Endodermal cell (in vitro differentiated cells): ENCODE data around the gene TGM3. TPM values are rescaled to one million over a fixed set of nuclear protein-coding genes. Genes with fewer than 3 reads are reported as not detected.

ENCODE experiments used
- DNase-seq: peaks from one replicate; pipeline ENCODE4 v3.0.0-alpha.2; 2017
- H3K27ac ChIP-seq: 2 replicates; pipeline ENCODE4 v1.5.1; 2013; ENCODE audit warnings: mild to moderate bottlenecking, low read depth, low read length, moderate library complexity
- H3K27me3 ChIP-seq: 2 replicates; pipeline ENCODE4 v1.6.1; 2013; ENCODE audit warnings: mild to moderate bottlenecking, low read length, moderate library complexity; ENCODE audit not compliant: insufficient read depth, control insufficient read depth, poor library complexity, severe bottlenecking
- H3K36me3 ChIP-seq: 2 replicates; pipeline ENCODE4 v1.7.0; 2013; ENCODE audit warnings: mild to moderate bottlenecking, low read length, moderate library complexity; ENCODE audit not compliant: control insufficient read depth, insufficient read depth
- H3K4me1 ChIP-seq: one replicate; pipeline ENCODE4 v1.7.0; 2013; ENCODE audit warnings: low read length; ENCODE audit not compliant: control insufficient read depth, insufficient read depth
- H3K4me3 ChIP-seq: 2 replicates; pipeline ENCODE4 v1.5.1; 2013; ENCODE audit warnings: mild to moderate bottlenecking, low read length, moderate library complexity
- H3K9ac ChIP-seq: 2 replicates; pipeline ENCODE4 v1.6.1; 2013; ENCODE audit warnings: mild to moderate bottlenecking, low read length, moderate library complexity; ENCODE audit not compliant: poor library complexity, severe bottlenecking; ENCODE audit errors: extremely low read depth
- H3K9me3 ChIP-seq: 2 replicates; pipeline ENCODE4 v1.6.1; 2013; ENCODE audit warnings: mild to moderate bottlenecking, low read length, moderate library complexity; ENCODE audit not compliant: control insufficient read depth
- H3K27ac Mint-ChIP-seq: 2 replicates; pipeline ENCODE4 v1.8.0; 2020; ENCODE audit warnings: mixed read lengths
- H3K27me3 Mint-ChIP-seq: 2 replicates; pipeline ENCODE4 v1.8.0; 2021; ENCODE audit warnings: mild to moderate bottlenecking, mixed read lengths; ENCODE audit not compliant: insufficient read depth
- H3K36me3 Mint-ChIP-seq: 2 replicates; pipeline ENCODE4 v1.8.0; 2020; ENCODE audit warnings: low read depth, mixed read lengths
- H3K4me1 Mint-ChIP-seq: 2 replicates; pipeline ENCODE4 v1.8.0; 2020; ENCODE audit warnings: mixed read lengths
- H3K4me3 Mint-ChIP-seq: 2 replicates; pipeline ENCODE4 v1.8.0; 2020; ENCODE audit warnings: mild to moderate bottlenecking, moderate library complexity, mixed read lengths
- H3K9me3 Mint-ChIP-seq: 2 replicates; pipeline ENCODE4 v1.8.0; 2020; ENCODE audit warnings: mild to moderate bottlenecking, mixed read lengths
- WGBS, 2 experiments: methylation state at CpG; one replicate each; pipeline versions ENCODE4 v1.1.5 to v1.1.7; 2013; ENCODE audit warnings: missing lambda C conversion rate in 2 of 2, mixed read lengths in 1 of 2; ENCODE audit not compliant: insufficient coverage in 1 of 2, insufficient read length in 1 of 2; 5-methylcytosine and 5-hydroxymethylcytosine counted together
- total RNA-seq, 2 donors: library from RNA; stranded (reverse); fragmentation: NEBNext Ultra II Directional in 1 of 2; extraction: Animal tissue kit (Norgen Biotek cat#: 25700) in 1 of 2; gene quantifications; 2 replicates in 1 of 2; 3 replicates in 1 of 2; pipeline ENCODE4 v1.2.1, GENCODE V29; 2021
- TF ChIP-seq, protein P1 (sequence below): fragments of 200-600 bp; sonication (generic); conservative IDR thresholded peaks from 2 replicates; pipeline ENCODE4 v1.5.0; 2021; ENCODE audit warnings: antibody characterized with exemption, mild to moderate bottlenecking

TGM3 gene
- total RNA-seq, 2 donors from 2014 or later: 0.29 to 0.38 TPM

DNA sequence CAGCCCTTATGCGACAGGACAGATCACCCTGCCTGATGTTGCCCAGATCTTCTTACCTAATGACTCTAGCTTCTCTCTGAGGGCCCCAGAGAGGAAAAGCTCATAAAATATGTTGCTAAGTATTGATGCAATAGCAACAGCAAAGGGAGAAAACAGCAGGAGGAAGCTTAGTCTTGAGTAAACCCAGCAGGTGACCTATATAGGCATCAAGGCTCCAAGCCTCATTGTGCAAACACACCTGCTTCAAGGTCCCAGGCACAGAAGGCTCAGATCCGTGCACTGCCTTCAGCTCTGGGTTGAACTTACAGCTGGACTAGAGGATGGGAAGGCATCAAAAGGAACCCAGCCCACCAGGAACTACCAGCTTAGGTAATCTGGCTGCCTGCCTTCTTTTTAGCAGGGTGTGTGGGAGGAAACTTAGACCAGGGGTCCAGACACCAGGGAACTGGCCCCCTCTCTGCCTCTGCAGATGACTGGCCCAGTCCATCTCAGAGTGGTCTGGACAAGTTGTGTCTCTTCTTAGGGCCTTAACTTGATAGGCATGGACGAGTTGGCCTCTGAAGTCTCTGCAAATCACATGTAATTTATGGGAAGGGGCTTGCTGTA lies 34.4 kb downstream of the TGM3 start:
- Histone ChIP-seq H3K27me3 (no peaks in the 10 kb centered on the region), H3K9me3 (no peaks in the 10 kb centered on the region), H3K36me3 (no peaks in the 10 kb centered on the region), H3K4me1 (peaks cover 10% of the 10 kb centered on the region), H3K4me3 (no peak overlapping the region), H3K9ac (no peak overlapping the region), H3K27ac (no peak overlapping the region)
- Mint-ChIP-seq H3K27me3 (peaks cover 3% of the 10 kb centered on the region), H3K27ac (no peak overlapping the region), H3K4me1 (peaks cover 13% of the 10 kb centered on the region), H3K9me3 (no peaks in the 10 kb centered on the region), H3K36me3 (no peaks in the 10 kb centered on the region), H3K4me3 (no peak overlapping the region)
- TF ChIP-seq, protein P1, sequence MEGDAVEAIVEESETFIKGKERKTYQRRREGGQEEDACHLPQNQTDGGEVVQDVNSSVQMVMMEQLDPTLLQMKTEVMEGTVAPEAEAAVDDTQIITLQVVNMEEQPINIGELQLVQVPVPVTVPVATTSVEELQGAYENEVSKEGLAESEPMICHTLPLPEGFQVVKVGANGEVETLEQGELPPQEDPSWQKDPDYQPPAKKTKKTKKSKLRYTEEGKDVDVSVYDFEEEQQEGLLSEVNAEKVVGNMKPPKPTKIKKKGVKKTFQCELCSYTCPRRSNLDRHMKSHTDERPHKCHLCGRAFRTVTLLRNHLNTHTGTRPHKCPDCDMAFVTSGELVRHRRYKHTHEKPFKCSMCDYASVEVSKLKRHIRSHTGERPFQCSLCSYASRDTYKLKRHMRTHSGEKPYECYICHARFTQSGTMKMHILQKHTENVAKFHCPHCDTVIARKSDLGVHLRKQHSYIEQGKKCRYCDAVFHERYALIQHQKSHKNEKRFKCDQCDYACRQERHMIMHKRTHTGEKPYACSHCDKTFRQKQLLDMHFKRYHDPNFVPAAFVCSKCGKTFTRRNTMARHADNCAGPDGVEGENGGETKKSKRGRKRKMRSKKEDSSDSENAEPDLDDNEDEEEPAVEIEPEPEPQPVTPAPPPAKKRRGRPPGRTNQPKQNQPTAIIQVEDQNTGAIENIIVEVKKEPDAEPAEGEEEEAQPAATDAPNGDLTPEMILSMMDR: no peak
- WGBS, 2 experiments: 76 to 86% methylated on average over 2 to 3 of the region's 3 CpGs
- no peak for DNase-seq

DNA sequence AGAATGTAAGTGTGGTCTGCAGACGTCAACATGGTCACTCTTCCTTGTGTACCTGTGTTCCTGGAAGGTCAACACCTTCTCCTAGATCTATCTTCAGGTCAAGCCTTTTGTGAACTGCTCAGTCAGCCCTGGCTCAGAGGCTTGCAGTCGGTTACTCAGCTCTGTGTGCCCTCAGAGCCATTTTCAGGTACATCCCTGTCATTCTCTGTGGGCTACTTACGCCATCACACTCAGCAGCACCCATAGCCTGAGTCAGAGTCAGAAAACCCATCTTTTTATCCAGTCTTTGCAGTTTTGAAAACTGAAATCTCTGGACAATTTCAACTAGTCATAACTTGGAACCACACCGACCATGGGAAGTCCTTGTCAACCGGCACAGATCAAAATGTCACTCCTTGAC lies 35.3 kb downstream of the TGM3 start:
- H3K9me3 ChIP-seq: no peaks in the 10 kb centered on the region
- 98 to 100% methylated on average over 4 to 5 of the region's 5 CpGs for WGBS, 2 experiments
- DNase-seq: peak; percentile 13
- H3K4me1 ChIP-seq: peaks cover 10% of the 10 kb centered on the region
- no peak overlapping the region for H3K4me3 ChIP-seq
- H3K36me3 ChIP-seq: no peaks in the 10 kb centered on the region
- H3K27me3 ChIP-seq: no peaks in the 10 kb centered on the region
- no peaks in the 10 kb centered on the region for H3K36me3 Mint-ChIP-seq
- H3K27me3 Mint-ChIP-seq: peaks cover 3% of the 10 kb centered on the region
- H3K27ac ChIP-seq: no peak overlapping the region
- no peak overlapping the region for H3K9ac ChIP-seq
- TF ChIP-seq, protein P1: no peak
- no peaks in the 10 kb centered on the region for H3K9me3 Mint-ChIP-seq
- H3K27ac Mint-ChIP-seq: no peak overlapping the region
- H3K4me1 Mint-ChIP-seq: peaks cover 13% of the 10 kb centered on the region
- H3K4me3 Mint-ChIP-seq: no peak overlapping the region

DNA sequence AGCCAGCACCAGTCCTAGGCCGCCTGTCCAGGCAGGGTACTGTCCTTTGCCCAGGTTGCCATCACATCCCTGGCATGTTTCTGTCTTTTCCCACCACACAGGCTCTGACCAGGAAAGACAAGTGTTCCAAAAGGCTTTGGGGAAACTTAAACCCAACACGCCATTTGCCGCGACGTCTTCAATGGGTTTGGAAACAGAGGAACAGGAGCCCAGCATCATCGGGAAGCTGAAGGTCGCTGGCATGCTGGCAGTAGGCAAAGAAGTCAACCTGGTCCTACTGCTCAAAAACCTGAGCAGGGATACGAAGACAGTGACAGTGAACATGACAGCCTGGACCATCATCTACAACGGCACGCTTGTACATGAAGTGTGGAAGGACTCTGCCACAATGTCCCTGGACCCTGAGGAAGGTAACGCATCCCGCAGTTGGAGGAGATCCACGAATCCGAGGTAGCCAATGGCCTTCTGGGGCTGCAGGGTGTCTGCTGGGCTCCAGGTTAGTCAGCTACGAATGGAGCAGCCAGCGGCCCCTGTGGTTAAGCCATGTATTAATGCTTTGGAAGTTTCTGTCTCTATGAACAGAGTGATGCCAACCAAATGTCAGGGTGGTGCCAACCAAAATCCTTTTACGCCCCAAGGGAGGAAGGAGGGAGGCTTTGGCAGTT lies 36.2 kb downstream of the TGM3 start:
- Histone ChIP-seq H3K9ac (no peak overlapping the region), H3K4me3 (no peak overlapping the region), H3K27ac (no peak overlapping the region), H3K9me3 (no peaks in the 10 kb centered on the region), H3K4me1 (peaks cover 10% of the 10 kb centered on the region), H3K27me3 (no peaks in the 10 kb centered on the region), H3K36me3 (no peaks in the 10 kb centered on the region)
- Mint-ChIP-seq H3K27me3 (peaks cover 5% of the 10 kb centered on the region), H3K4me1 (peaks cover 13% of the 10 kb centered on the region), H3K9me3 (no peaks in the 10 kb centered on the region), H3K36me3 (no peaks in the 10 kb centered on the region), H3K27ac (no peak overlapping the region), H3K4me3 (no peak overlapping the region)
- DNase-seq: peak; percentile 33
- TF ChIP-seq, protein P1: no peak
- 92 to 93% methylated on average over 15 to 17 of the region's 17 CpGs for WGBS, 2 experiments
